ENCODE data around the gene MYL5.

DNA sequence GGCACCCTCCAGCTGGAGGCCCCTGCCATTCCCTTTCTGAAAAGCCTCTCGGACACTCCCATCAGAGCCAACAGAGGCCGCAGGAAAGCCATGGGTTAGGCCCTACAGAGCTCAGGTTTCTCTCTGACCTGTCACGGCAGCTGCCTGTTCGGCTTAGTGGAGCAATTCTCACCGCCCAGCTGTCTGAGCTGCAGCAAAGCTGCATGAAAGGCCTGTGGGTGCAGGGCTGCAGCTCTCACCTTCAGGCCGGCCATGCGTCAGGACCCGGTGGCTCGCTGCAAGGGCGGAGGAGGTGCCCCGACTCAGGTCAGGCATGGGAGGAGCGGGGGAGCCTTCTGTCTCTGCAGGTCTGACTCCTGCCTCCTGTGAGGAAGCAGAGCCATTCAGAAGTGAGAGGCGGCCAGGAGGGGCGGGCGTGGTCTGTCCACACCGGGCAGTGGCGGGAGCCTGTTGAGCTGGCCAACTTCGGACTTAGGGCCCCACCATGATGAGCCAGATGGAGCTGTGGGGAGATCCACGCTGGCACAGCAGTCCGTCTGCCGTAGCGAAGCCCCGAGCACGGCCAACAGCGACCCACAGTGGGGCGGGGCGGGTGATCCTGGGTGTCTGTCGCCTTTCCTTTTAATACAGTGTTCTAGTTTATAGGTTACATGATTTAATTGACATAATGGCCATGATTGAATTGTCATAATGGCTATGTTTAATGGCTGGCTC is 25.6 kb upstream of the MYL5 start:
- TF ChIP-seq POLR2AphosphoS5 (IDR thresholded peaks at IDR 0.05) (no peak), EZH2 (IDR thresholded peaks at IDR 0.05; ENCODE audit: borderline replicate concordance, insufficient read depth, low read length, poor library complexity, severe bottlenecking) (no peak), EP300 (conservative IDR thresholded peaks at IDR 0.05; ENCODE audit: poor library complexity, severe bottlenecking) (no peak)
- TF ChIP-seq, protein P1, sequence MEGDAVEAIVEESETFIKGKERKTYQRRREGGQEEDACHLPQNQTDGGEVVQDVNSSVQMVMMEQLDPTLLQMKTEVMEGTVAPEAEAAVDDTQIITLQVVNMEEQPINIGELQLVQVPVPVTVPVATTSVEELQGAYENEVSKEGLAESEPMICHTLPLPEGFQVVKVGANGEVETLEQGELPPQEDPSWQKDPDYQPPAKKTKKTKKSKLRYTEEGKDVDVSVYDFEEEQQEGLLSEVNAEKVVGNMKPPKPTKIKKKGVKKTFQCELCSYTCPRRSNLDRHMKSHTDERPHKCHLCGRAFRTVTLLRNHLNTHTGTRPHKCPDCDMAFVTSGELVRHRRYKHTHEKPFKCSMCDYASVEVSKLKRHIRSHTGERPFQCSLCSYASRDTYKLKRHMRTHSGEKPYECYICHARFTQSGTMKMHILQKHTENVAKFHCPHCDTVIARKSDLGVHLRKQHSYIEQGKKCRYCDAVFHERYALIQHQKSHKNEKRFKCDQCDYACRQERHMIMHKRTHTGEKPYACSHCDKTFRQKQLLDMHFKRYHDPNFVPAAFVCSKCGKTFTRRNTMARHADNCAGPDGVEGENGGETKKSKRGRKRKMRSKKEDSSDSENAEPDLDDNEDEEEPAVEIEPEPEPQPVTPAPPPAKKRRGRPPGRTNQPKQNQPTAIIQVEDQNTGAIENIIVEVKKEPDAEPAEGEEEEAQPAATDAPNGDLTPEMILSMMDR (IDR thresholded peaks at IDR 0.05; ENCODE audit: poor library complexity, severe bottlenecking) = no peak
- TF ChIP-seq, protein P2, sequence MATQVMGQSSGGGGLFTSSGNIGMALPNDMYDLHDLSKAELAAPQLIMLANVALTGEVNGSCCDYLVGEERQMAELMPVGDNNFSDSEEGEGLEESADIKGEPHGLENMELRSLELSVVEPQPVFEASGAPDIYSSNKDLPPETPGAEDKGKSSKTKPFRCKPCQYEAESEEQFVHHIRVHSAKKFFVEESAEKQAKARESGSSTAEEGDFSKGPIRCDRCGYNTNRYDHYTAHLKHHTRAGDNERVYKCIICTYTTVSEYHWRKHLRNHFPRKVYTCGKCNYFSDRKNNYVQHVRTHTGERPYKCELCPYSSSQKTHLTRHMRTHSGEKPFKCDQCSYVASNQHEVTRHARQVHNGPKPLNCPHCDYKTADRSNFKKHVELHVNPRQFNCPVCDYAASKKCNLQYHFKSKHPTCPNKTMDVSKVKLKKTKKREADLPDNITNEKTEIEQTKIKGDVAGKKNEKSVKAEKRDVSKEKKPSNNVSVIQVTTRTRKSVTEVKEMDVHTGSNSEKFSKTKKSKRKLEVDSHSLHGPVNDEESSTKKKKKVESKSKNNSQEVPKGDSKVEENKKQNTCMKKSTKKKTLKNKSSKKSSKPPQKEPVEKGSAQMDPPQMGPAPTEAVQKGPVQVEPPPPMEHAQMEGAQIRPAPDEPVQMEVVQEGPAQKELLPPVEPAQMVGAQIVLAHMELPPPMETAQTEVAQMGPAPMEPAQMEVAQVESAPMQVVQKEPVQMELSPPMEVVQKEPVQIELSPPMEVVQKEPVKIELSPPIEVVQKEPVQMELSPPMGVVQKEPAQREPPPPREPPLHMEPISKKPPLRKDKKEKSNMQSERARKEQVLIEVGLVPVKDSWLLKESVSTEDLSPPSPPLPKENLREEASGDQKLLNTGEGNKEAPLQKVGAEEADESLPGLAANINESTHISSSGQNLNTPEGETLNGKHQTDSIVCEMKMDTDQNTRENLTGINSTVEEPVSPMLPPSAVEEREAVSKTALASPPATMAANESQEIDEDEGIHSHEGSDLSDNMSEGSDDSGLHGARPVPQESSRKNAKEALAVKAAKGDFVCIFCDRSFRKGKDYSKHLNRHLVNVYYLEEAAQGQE (IDR thresholded peaks at IDR 0.05; ENCODE audit: borderline replicate concordance) = no peak

Data from neural cell (in vitro differentiated cells).